Mammary epithelial cell (primary cell): Measurements from ENCODE around the gene CCL27.

Experiments
- CTCF ChIP-seq, 2 donors: IDR thresholded peaks in 1 of 2; conservative IDR thresholded peaks in 1 of 2; 2 replicates each; pipeline ENCODE4 v1.5.1; 2011 to 2012; ENCODE audit warnings: inconsistent platforms in 2 of 2, low read length in 2 of 2, mild to moderate bottlenecking in 2 of 2, control low read depth in 1 of 2, low read depth in 1 of 2; ENCODE audit not compliant: insufficient read depth in 1 of 2; ENCODE audit errors: extremely low read depth in 1 of 2
- EZH2 ChIP-seq: IDR thresholded peaks from 2 replicates; pipeline ENCODE4 v1.6.1; 2012; ENCODE audit warnings: low read length, inconsistent platforms, borderline replicate concordance

- TF ChIP-seq EZH2 (no peak), CTCF (conservative IDR thresholded peaks at IDR 0.05 in 1 of 2, IDR thresholded peaks at IDR 0.05 in 1 of 2; ENCODE audit: extremely low read depth in 1 of 2, insufficient read depth in 1 of 2, low read depth in 1 of 2, low read length in 2 of 2) (no peak)
Observed at GRCh38 chr9:34615132-34615531, 47.3 kb downstream of the CCL27 start.
